Heart left ventricle (tissue), 16 donors: ENCODE measurements around the gene L2HGDH. TPM values are rescaled to one million over a fixed set of nuclear protein-coding genes. Genes with fewer than 3 reads are reported as not detected.

Experiments used
- ATAC-seq, 4 donors: fragments of 200-7000 bp; cut with Tn5 transposase; one replicate each; pipeline ENCODE4 v1.9.1; 2020 to 2022; ENCODE audit warnings: moderate library complexity in 4 of 4, mild to moderate bottlenecking in 3 of 4, moderate number of reproducible peaks in 1 of 4
- DNase-seq, 5 donors: peaks; one replicate each; pipeline ENCODE4 v3.0.0-alpha.2; 2020
- H3K27ac ChIP-seq, 12 donors: fragments of 200-600 bp; sonication (generic) in 4 of 12; one replicate each; pipeline versions ENCODE4 v1.5.0 to v1.8.0; 2016 to 2022; ENCODE audit warnings: mild to moderate bottlenecking in 2 of 12
- H3K27me3 ChIP-seq, 9 donors: fragments of 200-600 bp; sonication (generic) in 2 of 9; one replicate each; pipeline versions ENCODE4 v1.5.1 to v1.8.0; 2016 to 2022; ENCODE audit warnings: mild to moderate bottlenecking in 3 of 9
- H3K36me3 ChIP-seq, 9 donors: fragments of 200-600 bp; sonication (generic) in 2 of 9; one replicate each; pipeline versions ENCODE4 v1.5.0 to v1.8.0; 2018 to 2022; ENCODE audit warnings: mild to moderate bottlenecking in 2 of 9
- H3K4me1 ChIP-seq, 12 donors: fragments of 200-600 bp; sonication (generic) in 4 of 12; one replicate each; pipeline versions ENCODE4 v1.5.0 to v1.8.0; 2016 to 2022; ENCODE audit warnings: mild to moderate bottlenecking in 3 of 12
- H3K4me3 ChIP-seq, 12 donors: fragments of 200-600 bp; sonication (generic) in 4 of 12; one replicate each; pipeline versions ENCODE4 v1.5.0 to v1.8.0; 2017 to 2022; ENCODE audit warnings: mild to moderate bottlenecking in 9 of 12, moderate library complexity in 4 of 12
- H3K9me3 ChIP-seq, 12 donors: fragments of 200-600 bp; sonication (generic) in 4 of 12; one replicate each; pipeline versions ENCODE4 v1.5.0 to v1.8.0; 2016 to 2022; ENCODE audit warnings: mild to moderate bottlenecking in 1 of 12
- CTCF ChIP-seq, 12 donors: fragments of 200-600 bp; sonication (generic) in 4 of 12; IDR thresholded peaks; one replicate each; pipeline versions ENCODE4 v1.5.0 to v1.8.0; 2018 to 2022; ENCODE audit warnings: antibody characterized with exemption in 12 of 12, mild to moderate bottlenecking in 5 of 12
- POLR2A ChIP-seq, 2 donors: fragments of 450-650 bp; IDR thresholded peaks; one replicate each; pipeline ENCODE4 v1.6.1; 2017; ENCODE audit warnings: antibody characterized with exemption in 2 of 2, mild to moderate bottlenecking in 2 of 2, moderate library complexity in 2 of 2
- WGBS, 4 donors: extraction: QIAGEN DNeasy Blood & Tissue Kit in 2 of 4; methylation state at CpG; one replicate each; pipeline versions ENCODE4 v1.1.5 to v1.1.7; 2013 to 2018; 5-methylcytosine and 5-hydroxymethylcytosine counted together
- intact Hi-C, 10 donors: fragments of 100-400 bp; cut with DNase I; formaldehyde crosslinking; loops; one replicate each; pipeline versions ENCODE4 v1.11.1 to v1.14.2; 2022
- polyA plus RNA-seq, 2 donors: library from polyadenylated mRNA; stranded (reverse); fragments of 200-250 nt; gene quantifications; one replicate each; pipeline ENCODE4 v1.2.3, GENCODE V29; 2013
- total RNA-seq, 9 donors: library from RNA; depleted of rRNA in 2 of 9; stranded (reverse); fragments of >200 nt in 2 of 9; fragmentation: NEBNext Ultra II Directional in 3 of 9; extraction: Animal tissue kit (Norgen Biotek cat#: 25700) in 3 of 9; gene quantifications; one replicate each; pipeline versions ENCODE4 v1.1.0 to v1.2.4, GENCODE V29; 2016 to 2023
- donor health status: ischemic (EF 13 %, LVEDD 7.1; RV severe dilation, severe dysfunction).
- donor health status: healthy with polysubstance abuse.
- donor health status: DM: no; HTN: yes; CAD: no.
- donor health status: DM: no; HTN: no; CAD: no.
- donor health status: ischemic (EF 25% LVEDD 6.9; RV normal size, moderate dysfunction).
- donor health status: ischemic (EF 25% LVEDD 5.7; RV mildly dilated, moderate dysfunction).
- donor health status: healthy.
- donor health status: DM: yes; HTN: yes; CAD: no.
- donor health status: ischemic (EF 35%, LVEDD 5.7; RV mildly dilated, moderate dysfunction).
- donor health status: nonischemic (EF 11% LVEDD 7.7; RV severe dilation, severe dysfunction).
- donor health status: DM: yes; HTN: yes; CAD: no.
- donor health status: PGD.
- donor health status: ischemic (EF 29% LVEDD 5.4; RV normal size, mild dysfunction).
- donor health status: nonischemic (EF 23%, LVEDD 6.1; RV moderate dilation, normal function).

Gene L2HGDH
- total and polyA plus RNA-seq, 11 donors = 2.5 to 12.2 (median 9.1) TPM

DNA sequence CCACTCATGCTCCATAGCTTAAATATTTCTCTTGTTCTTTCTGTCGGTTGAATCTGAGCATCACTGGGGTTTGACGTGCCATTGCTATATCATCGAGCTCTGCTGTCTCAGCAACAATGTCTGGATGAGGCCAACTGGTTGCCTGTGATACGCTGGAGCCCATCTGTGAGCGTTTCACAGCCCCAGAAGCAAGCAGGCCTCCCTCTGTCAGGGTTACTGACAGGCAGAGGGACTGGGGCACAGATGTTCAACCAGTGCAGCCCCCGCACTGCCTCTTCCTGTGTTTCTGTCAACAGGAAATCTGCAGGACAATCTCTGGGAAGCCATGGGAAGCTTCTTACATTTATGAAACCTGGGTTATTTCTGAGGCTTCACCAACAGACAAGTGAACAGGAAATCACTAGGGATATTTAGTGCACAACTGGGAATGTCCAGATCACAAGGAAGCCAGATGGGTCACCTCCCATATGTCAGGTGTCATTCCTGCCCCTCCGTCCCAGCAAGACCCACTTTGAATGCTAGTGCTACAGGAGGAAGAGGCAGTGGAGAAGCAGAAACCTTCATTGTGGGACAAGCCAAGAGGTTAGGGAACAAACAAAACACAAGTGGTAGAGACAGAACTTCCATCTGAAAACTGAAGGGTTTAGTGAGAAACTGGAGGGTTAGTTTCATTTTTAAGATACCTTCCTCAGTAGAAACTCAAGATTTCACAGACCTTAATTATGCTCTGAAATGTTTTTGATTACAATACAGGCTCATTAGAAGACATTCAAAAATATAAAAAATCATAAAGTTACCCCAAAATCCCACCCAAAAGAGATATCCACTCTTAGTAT lies 24.2 kb upstream of the L2HGDH start:
- ATAC-seq (peak in 3 of 4 donors; percentile 42 to 82 (median 79)), DNase-seq (peak; percentile 44 to 74 (median 65))
- 29 to 37% (median 31%) methylated on average over 7 of the region's 7 CpGs for WGBS, 4 donors
- H3K27ac ChIP-seq = peak overlapping the region; percentile 59 to 87 (median 76)
- H3K27me3 ChIP-seq = no peaks in the 10 kb centered on the region
- H3K4me1 ChIP-seq = peaks cover 0 to 46% (median 34%) of the 10 kb centered on the region in 12 donors
- H3K4me3 ChIP-seq = peak overlapping the region in 4 of 12 donors; percentile 4 to 25 (median 15)
- TF ChIP-seq POLR2A (IDR thresholded peaks at IDR 0.05) (no peak), CTCF (IDR thresholded peaks at IDR 0.05) (no peak)
- intact Hi-C loops = loop anchor here in 1 of 10 donors (5.0 kb wide), 1 partner anchor 61 kb away; the partner anchor contains the start of gene CDKL1
- no peaks in the 10 kb centered on the region for H3K9me3 ChIP-seq
- H3K36me3 ChIP-seq = peaks cover 0 to 13% (median 0%) of the 10 kb centered on the region in 9 donors

DNA sequence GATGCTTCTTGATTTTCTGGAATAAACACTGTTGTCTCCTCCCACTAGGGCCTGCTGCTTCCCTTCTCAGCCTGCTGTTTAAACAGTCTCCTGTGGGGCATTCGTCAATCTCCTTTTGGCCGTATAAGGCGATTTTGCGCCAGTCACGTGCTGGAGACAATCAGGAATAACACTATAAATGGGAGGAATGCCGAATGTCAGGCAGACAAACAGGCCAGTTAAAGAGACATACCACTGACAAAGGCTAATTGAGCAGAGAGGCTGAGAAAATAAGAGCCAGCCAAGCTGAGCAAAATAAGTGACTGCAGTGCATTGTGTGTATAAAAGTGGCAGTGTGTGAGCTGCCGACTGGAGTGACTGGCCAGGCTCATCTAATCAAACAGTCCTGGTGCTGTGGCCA lies 23.4 kb upstream of the L2HGDH start:
- no peak overlapping the region for H3K4me3 ChIP-seq
- TF ChIP-seq POLR2A (IDR thresholded peaks at IDR 0.05) (no peak), CTCF (IDR thresholded peaks at IDR 0.05) (peak in 3 of 12 donors; percentile 5 to 17 (median 7))
- ATAC-seq = peak; percentile 38 to 70 (median 56)
- peaks cover 0 to 46% (median 34%) of the 10 kb centered on the region in 12 donors for H3K4me1 ChIP-seq
- peak in 4 of 5 donors; percentile 45 to 68 (median 53) for DNase-seq
- peaks cover 0 to 17% (median 2%) of the 10 kb centered on the region in 9 donors for H3K36me3 ChIP-seq
- intact Hi-C loops = loop anchor here in 1 of 10 donors (5.0 kb wide), 1 partner anchor 62 kb away; the partner anchor contains the start of gene CDKL1
- 25 to 38% (median 31%) methylated on average over 7 of the region's 7 CpGs for WGBS, 4 donors
- no peaks in the 10 kb centered on the region for H3K27me3 ChIP-seq
- no peaks in the 10 kb centered on the region for H3K9me3 ChIP-seq
- H3K27ac ChIP-seq = peak overlapping the region; percentile 59 to 87 (median 76)

DNA sequence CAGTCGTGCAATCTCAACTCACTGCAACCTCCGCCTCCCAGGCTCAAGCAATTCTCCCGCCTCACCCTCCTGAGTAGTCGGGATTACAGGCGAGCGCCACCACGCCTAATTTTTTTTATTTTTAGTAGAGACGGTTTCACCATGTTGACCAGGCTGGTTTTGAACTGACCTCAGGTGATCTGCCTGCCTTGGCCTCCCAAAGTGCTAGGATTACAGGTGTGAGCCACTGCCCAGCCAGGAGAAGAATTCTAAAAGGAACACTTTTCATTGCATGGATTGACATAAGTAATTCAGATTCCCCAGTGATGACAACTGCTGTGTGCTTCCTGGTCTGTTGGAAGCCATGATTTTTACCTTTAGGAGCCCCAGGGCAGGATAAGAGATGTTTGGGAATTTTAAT lies 22.2 kb upstream of the L2HGDH start:
- no peak for ATAC-seq
- TF ChIP-seq CTCF (IDR thresholded peaks at IDR 0.05) (no peak), POLR2A (IDR thresholded peaks at IDR 0.05) (no peak)
- DNase-seq = no peak
- no peak overlapping the region for H3K4me3 ChIP-seq
- peaks cover 0 to 46% (median 34%) of the 10 kb centered on the region in 12 donors for H3K4me1 ChIP-seq
- 94 to 96% (median 95%) methylated on average over 8 of the region's 8 CpGs for WGBS, 4 donors
- peak overlapping the region in 10 of 12 donors; percentile 20 to 87 (median 70) for H3K27ac ChIP-seq
- intact Hi-C loops = no loop called here
- H3K9me3 ChIP-seq = no peaks in the 10 kb centered on the region
- H3K36me3 ChIP-seq = peaks cover 0 to 28% (median 13%) of the 10 kb centered on the region in 9 donors
- H3K27me3 ChIP-seq = no peaks in the 10 kb centered on the region

- intact Hi-C loops = no loop called here
- Histone ChIP-seq H3K9me3 (no peaks in the 10 kb centered on the region), H3K36me3 (peaks cover 0 to 38% (median 16%) of the 10 kb centered on the region in 9 donors), H3K27ac (peak overlapping the region in 6 of 12 donors; percentile 17 to 52 (median 33)), H3K4me1 (peaks cover 0 to 46% (median 34%) of the 10 kb centered on the region in 12 donors), H3K27me3 (no peaks in the 10 kb centered on the region), H3K4me3 (no peak overlapping the region)
- ATAC-seq (peak; percentile 63 to 91 (median 75)), DNase-seq (peak in 4 of 5 donors; percentile 47 to 79 (median 64))
- 11 to 15% (median 13%) methylated on average over 3 of the region's 3 CpGs for WGBS, 4 donors
- no peak for TF ChIP-seq CTCF (IDR thresholded peaks at IDR 0.05)
- no peak for TF ChIP-seq POLR2A (IDR thresholded peaks at IDR 0.05)
Measured at GRCh38 chr14:50333014-50333509, 21.0 kb upstream of the L2HGDH start.
